Liver (tissue), 9 donors: Measurements from ENCODE around the gene RNF38. TPM values are rescaled to one million over a fixed set of nuclear protein-coding genes. Genes with fewer than 3 reads are reported as not detected.

Experiments
- DNase-seq: peaks from one replicate; pipeline ENCODE4 v3.0.0-alpha.2; 2017; ENCODE audit warnings: low spot score
- H3K27ac ChIP-seq, 2 donors: one replicate each; pipeline ENCODE4 v1.7.0; 2013; ENCODE audit warnings: inconsistent platforms in 2 of 2, low read length in 2 of 2, control low read depth in 1 of 2, low read depth in 1 of 2, mild to moderate bottlenecking in 1 of 2
- H3K27me3 ChIP-seq, 4 donors: one replicate each; pipeline versions ENCODE4 v1.6.1 to v1.7.0; 2013; ENCODE audit warnings: low read length in 3 of 4, inconsistent platforms in 1 of 4, mild to moderate bottlenecking in 1 of 4, moderate library complexity in 1 of 4; ENCODE audit not compliant: control insufficient read depth in 4 of 4, insufficient read depth in 4 of 4
- H3K36me3 ChIP-seq, 4 donors: one replicate each; pipeline versions ENCODE4 v1.6.1 to v1.7.0; 2013; ENCODE audit warnings: low read length in 3 of 4, mild to moderate bottlenecking in 3 of 4, low read depth in 1 of 4, moderate library complexity in 1 of 4; ENCODE audit not compliant: control insufficient read depth in 4 of 4, insufficient read depth in 3 of 4
- H3K4me1 ChIP-seq, 4 donors: one replicate each; pipeline versions ENCODE4 v1.6.1 to v1.7.0; 2013; ENCODE audit warnings: low read length in 3 of 4, mild to moderate bottlenecking in 3 of 4, moderate library complexity in 1 of 4; ENCODE audit not compliant: control insufficient read depth in 4 of 4, insufficient read depth in 4 of 4
- H3K4me3 ChIP-seq, 3 donors: one replicate each; pipeline versions ENCODE4 v1.6.1 to v1.7.0; 2013; ENCODE audit warnings: low read length in 3 of 3, control low read depth in 1 of 3, low read depth in 1 of 3, mild to moderate bottlenecking in 1 of 3
- H3K9ac ChIP-seq, 2 donors: one replicate each; pipeline ENCODE4 v1.7.0; 2013; ENCODE audit warnings: low read length in 2 of 2, mild to moderate bottlenecking in 2 of 2, moderate library complexity in 2 of 2, control low read depth in 1 of 2, low read depth in 1 of 2
- H3K9me3 ChIP-seq, 4 donors: one replicate each; pipeline versions ENCODE4 v1.6.1 to v1.7.0; 2013; ENCODE audit warnings: low read length in 3 of 4; ENCODE audit not compliant: control insufficient read depth in 4 of 4
- ATF3 ChIP-seq: IDR thresholded peaks from 2 replicates; pipeline ENCODE4 v1.6.1; 2016; ENCODE audit warnings: antibody characterized with exemption
- CTCF ChIP-seq: fragments of 150-350 bp; IDR thresholded peaks from 2 replicates; pipeline ENCODE4 v1.5.1; 2017; ENCODE audit warnings: improper control_type of control experiment, low read depth, low read length; ENCODE audit not compliant: missing input control
- EGR1 ChIP-seq, 2 donors: IDR thresholded peaks; 2 replicates each; pipeline ENCODE4 v1.6.1; 2016 to 2018; ENCODE audit warnings: antibody characterized with exemption in 2 of 2, low read depth in 2 of 2
- FOXA1 ChIP-seq: IDR thresholded peaks from 2 replicates; pipeline ENCODE4 v1.6.1; 2016; ENCODE audit warnings: antibody characterized with exemption
- FOXA2 ChIP-seq: IDR thresholded peaks from 2 replicates; pipeline ENCODE4 v1.6.1; 2016; ENCODE audit warnings: antibody characterized with exemption
- GABPA ChIP-seq, 2 donors: IDR thresholded peaks in 1 of 2; conservative IDR thresholded peaks in 1 of 2; 2 replicates each; pipeline ENCODE4 v1.6.1; 2016; ENCODE audit warnings: antibody characterized with exemption in 2 of 2, mild to moderate bottlenecking in 1 of 2, moderate library complexity in 1 of 2
- HNF4A ChIP-seq, 2 donors: conservative IDR thresholded peaks; 2 replicates each; pipeline ENCODE4 v1.6.1; 2016; ENCODE audit warnings: antibody characterized with exemption in 2 of 2, mild to moderate bottlenecking in 2 of 2
- HNF4G ChIP-seq: IDR thresholded peaks from 2 replicates; pipeline ENCODE4 v1.6.1; 2016; ENCODE audit warnings: antibody characterized with exemption
- JUND ChIP-seq, 2 donors: IDR thresholded peaks; 2 replicates each; pipeline ENCODE4 v1.6.1; 2016; ENCODE audit warnings: antibody characterized with exemption in 2 of 2
- MAX ChIP-seq: IDR thresholded peaks from 2 replicates; pipeline ENCODE4 v1.6.1; 2016; ENCODE audit warnings: antibody characterized with exemption
- NR2F2 ChIP-seq: IDR thresholded peaks from 2 replicates; pipeline ENCODE4 v1.6.1; 2016; ENCODE audit warnings: antibody characterized with exemption
- RAD21 ChIP-seq, 2 donors: IDR thresholded peaks; 2 replicates each; pipeline ENCODE4 v1.6.1; 2016; ENCODE audit warnings: antibody characterized with exemption in 2 of 2, mild to moderate bottlenecking in 2 of 2
- REST ChIP-seq: IDR thresholded peaks from 2 replicates; pipeline ENCODE4 v1.6.1; 2016; ENCODE audit warnings: antibody characterized with exemption, mild to moderate bottlenecking
- RXRA ChIP-seq, 2 donors: IDR thresholded peaks; 2 replicates each; pipeline ENCODE4 v1.6.1; 2017 to 2018; ENCODE audit warnings: antibody characterized with exemption in 2 of 2, mild to moderate bottlenecking in 1 of 2
- SP1 ChIP-seq: IDR thresholded peaks from 2 replicates; pipeline ENCODE4 v1.6.1; 2018; ENCODE audit warnings: antibody characterized with exemption, mild to moderate bottlenecking
- TAF1 ChIP-seq: conservative IDR thresholded peaks from 2 replicates; pipeline ENCODE4 v1.6.1; 2016; ENCODE audit warnings: antibody characterized with exemption, mild to moderate bottlenecking
- YY1 ChIP-seq: IDR thresholded peaks from 2 replicates; pipeline ENCODE4 v1.6.1; 2016; ENCODE audit warnings: antibody characterized with exemption, mild to moderate bottlenecking
- ZBTB33 ChIP-seq: IDR thresholded peaks from 2 replicates; pipeline ENCODE4 v1.6.1; 2016; ENCODE audit warnings: antibody characterized with exemption
- WGBS: extraction: QIAGEN DNeasy Blood & Tissue Kit; methylation state at CpG from one replicate; pipeline ENCODE4 v1.1.7; 2013; 5-methylcytosine and 5-hydroxymethylcytosine counted together
- polyA plus RNA-seq, 2 donors: library from polyadenylated mRNA; stranded (reverse) in 1 of 2; unstranded in 1 of 2; fragments of 200-250 nt in 1 of 2; fragments of >200 nt in 1 of 2; fragmentation: Nextera tagmentation in 1 of 2; extraction: Ambion mirVana in 1 of 2; gene quantifications; one replicate each; pipeline versions ENCODE4 v1.2.1 to v1.2.3, GENCODE V29; 2013 to 2015
- total RNA-seq, 2 donors: library from RNA; depleted of rRNA; stranded (reverse); fragments of >200 nt; gene quantifications; one replicate each; pipeline ENCODE4 v1.2.3, GENCODE V29; 2014
- donor health status: healthy.
- donor health status: healthy.
- donor health status: healthy.
- donor health status: healthy.
- donor health status: healthy.

The RNF38 gene
- total and polyA plus RNA-seq, 4 donors: 3.4 to 16.4 (median 6.9) TPM

- Histone ChIP-seq H3K27ac (no peak overlapping the region), H3K27me3 (no peaks in the 10 kb centered on the region), H3K36me3 (no peaks in the 10 kb centered on the region), H3K9me3 (no peaks in the 10 kb centered on the region), H3K4me1 (no peaks in the 10 kb centered on the region), H3K4me3 (no peak overlapping the region), H3K9ac (no peak overlapping the region)
- TF ChIP-seq HNF4G (no peak), YY1 (no peak), SP1 (no peak), EGR1 (IDR thresholded peaks at IDR 0.05; ENCODE audit: low read depth in 2 of 2) (no peak), FOXA2 (no peak), MAX (no peak), NR2F2 (no peak), REST (no peak), ATF3 (no peak), FOXA1 (no peak), RAD21 (IDR thresholded peaks at IDR 0.05) (no peak), CTCF (no peak), ZBTB33 (no peak), JUND (IDR thresholded peaks at IDR 0.05) (no peak), TAF1 (no peak), HNF4A (conservative IDR thresholded peaks at IDR 0.05) (no peak), RXRA (IDR thresholded peaks at IDR 0.05) (no peak), GABPA (IDR thresholded peaks at IDR 0.05 in 1 of 2, conservative IDR thresholded peaks at IDR 0.05 in 1 of 2) (no peak)
- no peak for DNase-seq
- WGBS: 94% methylated on average over 3 of the region's 3 CpGs
These were observed 110.1 kb downstream of the RNF38 start for GRCh38 chr9:36289836-36290435.
